GM19452 (cell line): ENCODE data around the gene ATP8A1.
"Not testable (repeated sequence)": the region's sequence is repeated elsewhere in the genome, so short reads cannot be mapped to it uniquely, and the experiment has no call there.

Experiments used
- ATAC-seq: cut with Tn5 transposase; IDR thresholded peaks from one replicate; pipeline ENCODE4 v1.9.1; 2021; ENCODE audit not compliant: unreplicated experiment

ATP8A1 gene

GRCh38 chr4:42656944-42657792 lies at the start of gene ATP8A1:
Gene ATP8A1, minus strand, starts transcription at chr4:42657105. Its CDS starts 232 bp downstream, at chr4:42656873.
- ATAC-seq = peak; percentile 73

DNA sequence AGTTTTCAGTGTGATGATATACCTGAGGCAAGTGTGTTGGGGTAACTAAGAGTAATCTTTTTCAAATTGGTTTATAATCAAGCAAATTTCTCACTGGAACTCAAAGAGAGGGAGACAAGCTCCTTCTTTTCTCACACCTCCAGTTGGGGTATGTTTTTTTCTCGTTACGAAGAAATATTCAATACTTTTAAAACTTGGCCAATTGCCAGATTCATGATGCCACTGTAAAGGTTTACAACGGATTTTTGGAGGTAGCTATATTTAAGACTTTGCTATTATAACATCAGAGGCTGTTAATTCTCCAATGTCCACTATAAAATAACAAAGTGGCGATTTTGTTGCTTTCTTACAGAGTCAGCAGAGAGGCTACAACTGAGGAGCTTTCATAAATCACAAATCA lies 49.2 kb upstream of the ATP8A1 start:
- ATAC-seq = no peak

DNA sequence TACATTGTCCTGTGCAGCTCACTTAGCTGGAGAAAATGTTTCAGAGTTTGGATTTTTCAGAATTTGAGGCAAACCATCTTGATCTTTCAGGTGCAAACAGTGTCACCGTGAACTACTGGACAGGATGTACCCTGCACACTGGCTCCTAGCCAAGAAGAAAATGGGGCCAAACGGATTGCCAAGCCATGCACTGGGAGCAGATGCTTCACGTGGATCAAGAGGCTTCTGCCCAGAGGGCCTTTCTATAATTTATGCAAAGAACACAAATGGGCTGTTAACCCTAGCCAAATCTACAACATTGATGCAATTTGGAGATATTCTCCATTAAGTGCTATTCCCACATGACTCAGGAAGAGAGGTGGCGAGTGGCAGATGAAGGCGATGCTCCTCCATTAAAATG lies 46.9 kb upstream of the ATP8A1 start:
- ATAC-seq = no peak

GRCh38 chr4:42702895-42703294 lies 46.0 kb upstream of the ATP8A1 start:
- no peak for ATAC-seq

GRCh38 chr4:42701780-42702179 lies 44.9 kb upstream of the ATP8A1 start:
- ATAC-seq = not testable (repeated sequence)

GRCh38 chr4:42690537-42690936 lies 33.6 kb upstream of the ATP8A1 start:
- ATAC-seq = no peak

GRCh38 chr4:42683393-42683792 lies 26.5 kb upstream of the ATP8A1 start:
- ATAC-seq = no peak

GRCh38 chr4:42678512-42678911 lies 21.6 kb upstream of the ATP8A1 start:
- ATAC-seq = no peak

DNA sequence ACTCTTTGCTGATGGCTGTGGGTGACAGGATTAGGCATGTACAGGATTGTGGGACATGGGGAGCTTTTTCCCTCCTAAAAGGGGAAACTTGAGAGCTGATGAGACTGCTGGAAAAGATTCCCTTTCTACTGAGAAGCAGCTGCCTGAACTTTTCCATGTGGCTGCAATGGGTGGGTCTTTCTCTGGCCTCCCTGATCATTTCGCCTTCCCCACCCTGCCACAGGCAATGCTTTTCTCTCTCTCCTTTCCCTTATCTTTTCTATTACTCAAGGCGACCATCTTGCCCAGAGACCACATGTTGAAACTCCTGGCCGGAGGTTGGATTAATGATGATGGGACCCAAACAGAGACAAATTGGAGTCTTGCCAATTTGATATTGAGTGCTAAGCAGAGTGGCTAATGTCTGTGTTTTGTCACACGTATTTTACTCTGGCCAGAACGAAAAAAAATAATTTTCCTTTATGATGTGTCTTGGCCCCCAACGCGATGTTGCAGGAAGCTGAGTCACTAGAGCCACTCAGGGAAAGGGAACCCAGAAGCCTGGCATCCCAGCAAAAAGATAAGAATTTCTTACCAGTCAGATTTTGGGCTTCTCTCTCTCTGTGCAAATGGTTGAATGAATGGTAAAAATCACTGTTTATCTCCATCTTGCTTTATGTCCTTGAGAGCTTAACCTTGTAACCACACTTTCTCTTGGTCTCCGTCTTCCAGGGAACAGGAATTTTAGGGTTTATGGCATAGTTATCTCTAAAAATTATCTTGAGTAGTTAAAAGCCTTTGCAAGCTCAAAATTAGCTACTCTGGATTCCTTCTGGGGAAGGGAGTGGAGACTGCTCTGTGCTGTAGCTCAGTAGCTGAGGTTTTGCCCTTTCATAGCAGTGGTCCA lies 19.4 kb upstream of the ATP8A1 start:
- ATAC-seq = no peak

DNA sequence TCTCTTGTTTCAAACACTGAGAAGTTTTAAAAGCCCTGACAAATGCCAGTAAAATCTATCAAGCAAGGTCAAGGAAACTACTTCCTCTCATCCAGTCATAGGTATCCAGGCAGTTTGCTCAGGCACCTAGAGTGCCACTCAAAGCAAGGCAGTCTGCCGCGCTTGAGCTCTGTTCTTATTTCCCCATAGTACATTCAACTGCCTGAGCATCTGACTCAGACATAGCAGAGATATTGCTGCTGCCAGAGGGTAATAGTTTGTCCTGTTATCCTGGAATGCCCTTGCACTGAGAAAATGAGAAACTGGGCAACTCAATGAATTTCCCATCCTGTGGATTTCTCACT lies 16.1 kb upstream of the ATP8A1 start:
- ATAC-seq = no peak

DNA sequence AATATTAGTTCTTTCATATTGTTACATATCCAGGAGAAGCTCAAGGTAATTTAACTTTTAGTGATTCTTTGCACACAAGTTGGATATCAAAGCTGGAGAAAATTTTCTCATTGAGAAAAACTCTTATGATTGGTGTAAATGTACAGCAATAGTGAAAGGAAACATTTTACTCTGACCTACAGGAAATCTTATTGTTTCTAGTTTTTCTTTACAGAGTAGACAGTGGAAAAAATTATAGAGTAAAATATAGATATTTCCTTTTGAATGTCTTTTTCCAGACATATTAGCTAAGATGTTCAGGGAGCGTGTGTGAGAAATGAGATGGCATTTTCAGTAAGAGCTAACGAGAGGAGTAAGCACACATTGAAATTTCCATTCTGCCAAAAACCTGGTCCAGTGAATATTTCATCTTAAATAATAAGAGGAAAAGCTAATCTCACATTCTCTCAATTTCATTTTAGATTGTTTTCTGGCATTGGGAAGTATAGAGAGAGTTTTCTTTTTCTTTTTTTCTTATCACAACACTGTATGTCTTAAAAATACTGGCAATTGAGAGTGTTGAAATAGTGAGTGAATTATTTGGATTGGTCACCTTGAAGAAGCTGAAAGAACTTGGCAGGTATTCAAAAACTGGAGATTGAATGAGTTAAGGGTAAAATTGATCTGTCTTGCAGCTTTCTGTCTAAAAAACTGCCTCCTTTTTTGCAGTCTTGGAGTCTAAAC lies 15.6 kb upstream of the ATP8A1 start:
- ATAC-seq = no peak

- ATAC-seq = peak; percentile 92
Measured at GRCh38 chr4:42671431-42672194, 14.7 kb upstream of the ATP8A1 start.

- ATAC-seq = no peak
Measured at GRCh38 chr4:42658261-42658660, 1.4 kb upstream of the ATP8A1 start.

GRCh38 chr4:42656679-42656943 lies 294 bp downstream of the ATP8A1 start:
- no peak for ATAC-seq

GRCh38 chr4:42655921-42656678 lies 805 bp downstream of the ATP8A1 start:
- peak; percentile 25 for ATAC-seq

DNA sequence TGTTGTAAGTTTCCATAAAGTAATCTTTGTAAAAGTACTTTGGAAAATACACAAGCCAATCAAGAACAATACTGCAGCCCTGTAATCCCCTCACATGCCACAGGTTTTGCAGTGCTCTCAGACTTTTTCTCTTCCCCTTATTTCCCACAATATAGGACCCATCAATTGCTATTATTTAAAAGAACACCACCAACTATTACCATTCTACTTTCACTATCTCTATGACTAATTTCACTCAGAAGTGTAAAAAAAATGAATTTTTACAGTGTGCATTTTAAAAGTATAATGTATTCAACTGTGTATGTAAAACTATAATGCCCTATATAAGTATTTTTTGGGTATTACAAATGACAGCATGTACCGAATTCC lies 1.7 kb downstream of the ATP8A1 start:
- ATAC-seq = no peak

DNA sequence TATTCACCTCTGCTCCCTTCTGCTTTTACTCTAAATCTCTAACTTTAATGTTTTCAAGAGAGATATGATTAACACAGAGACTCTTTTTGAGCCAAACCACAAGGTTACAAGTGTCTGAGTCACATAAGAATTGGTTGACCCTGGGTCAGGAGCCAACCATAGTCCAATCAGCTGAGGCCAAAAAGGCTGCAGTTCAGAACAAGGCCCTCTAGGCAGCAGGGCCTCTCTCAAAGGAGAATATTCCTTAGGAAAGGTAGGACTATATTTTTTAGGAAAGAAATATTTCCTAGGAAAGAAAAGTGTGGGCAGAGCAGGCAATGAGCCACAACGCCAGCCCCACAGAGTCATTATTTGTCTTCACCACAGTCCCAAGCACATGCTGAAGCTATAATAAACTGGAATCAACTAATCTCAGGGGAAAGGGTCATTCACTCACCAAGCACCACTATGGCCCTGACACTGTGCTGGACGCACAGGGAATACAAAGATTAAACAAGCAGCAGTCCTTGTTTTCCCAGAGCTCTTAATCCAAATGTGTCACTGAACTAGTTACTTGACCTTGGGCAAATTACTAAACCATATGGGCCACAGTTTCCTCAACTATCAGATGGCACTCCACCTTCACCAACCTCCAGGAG lies 2.2 kb downstream of the ATP8A1 start:
- no peak for ATAC-seq

- no peak for ATAC-seq
Measured at GRCh38 chr4:42653626-42654560, 3.0 kb downstream of the ATP8A1 start.
